Muscle layer of duodenum (tissue), 2 donors: ENCODE data around the gene TK2.

Source experiments
- H3K27ac ChIP-seq: one replicate; pipeline ENCODE4 v1.7.0; 2013; ENCODE audit warnings: mild to moderate bottlenecking, low read length
- H3K27me3 ChIP-seq: one replicate; pipeline ENCODE4 v1.7.0; 2013; ENCODE audit warnings: low read depth, mild to moderate bottlenecking, control low read depth, low read length
- H3K36me3 ChIP-seq, 2 donors: one replicate each; pipeline ENCODE4 v1.7.0; 2013; ENCODE audit warnings: low read length in 2 of 2, control low read depth in 1 of 2, mild to moderate bottlenecking in 1 of 2; ENCODE audit not compliant: insufficient read depth in 2 of 2, control insufficient read depth in 1 of 2
- H3K4me1 ChIP-seq, 2 donors: one replicate each; pipeline ENCODE4 v1.7.0; 2013; ENCODE audit warnings: low read length in 2 of 2, mild to moderate bottlenecking in 2 of 2, control low read depth in 1 of 2, moderate library complexity in 1 of 2; ENCODE audit not compliant: insufficient read depth in 2 of 2, control insufficient read depth in 1 of 2
- H3K4me3 ChIP-seq, 2 donors: one replicate each; pipeline ENCODE4 v1.7.0; 2013; ENCODE audit warnings: low read length in 2 of 2, low read depth in 1 of 2, mild to moderate bottlenecking in 1 of 2
- H3K9me3 ChIP-seq, 2 donors: one replicate each; pipeline ENCODE4 v1.7.0; 2013; ENCODE audit warnings: low read length in 2 of 2, control low read depth in 1 of 2, mild to moderate bottlenecking in 1 of 2; ENCODE audit not compliant: control insufficient read depth in 1 of 2
- donor health status: healthy.

The TK2 gene

DNA sequence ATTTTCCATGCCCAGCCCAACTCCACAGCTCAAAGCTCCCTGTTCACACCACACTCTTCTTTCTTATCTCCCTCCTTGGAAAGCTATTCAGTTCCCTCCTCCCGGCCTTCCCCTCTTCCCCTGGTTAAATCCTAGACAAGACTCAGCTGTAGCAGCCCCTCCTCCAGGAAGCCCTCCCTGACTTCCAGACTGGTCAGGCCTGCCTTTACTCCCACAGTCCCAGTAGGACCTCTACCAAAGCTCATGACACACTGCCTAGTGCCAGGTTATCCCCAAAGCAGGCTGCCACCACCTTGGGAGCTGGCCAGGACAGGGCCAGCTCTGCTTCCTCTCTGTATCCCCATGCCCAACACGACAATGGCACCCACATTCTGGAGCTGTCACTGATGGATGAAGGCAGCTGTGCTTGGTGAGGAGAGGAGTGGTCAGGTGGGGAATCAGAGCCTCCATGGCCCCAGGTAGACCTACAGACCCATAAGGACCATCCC, 72.8 kb downstream of the TK2 start:
- H3K27me3 ChIP-seq: peaks cover 4% of the 10 kb centered on the region
- H3K4me3 ChIP-seq: no peak overlapping the region
- no peak overlapping the region for H3K27ac ChIP-seq
- H3K36me3 ChIP-seq: no peaks in the 10 kb centered on the region
- no peaks in the 10 kb centered on the region for H3K4me1 ChIP-seq
- H3K9me3 ChIP-seq: no peaks in the 10 kb centered on the region

DNA sequence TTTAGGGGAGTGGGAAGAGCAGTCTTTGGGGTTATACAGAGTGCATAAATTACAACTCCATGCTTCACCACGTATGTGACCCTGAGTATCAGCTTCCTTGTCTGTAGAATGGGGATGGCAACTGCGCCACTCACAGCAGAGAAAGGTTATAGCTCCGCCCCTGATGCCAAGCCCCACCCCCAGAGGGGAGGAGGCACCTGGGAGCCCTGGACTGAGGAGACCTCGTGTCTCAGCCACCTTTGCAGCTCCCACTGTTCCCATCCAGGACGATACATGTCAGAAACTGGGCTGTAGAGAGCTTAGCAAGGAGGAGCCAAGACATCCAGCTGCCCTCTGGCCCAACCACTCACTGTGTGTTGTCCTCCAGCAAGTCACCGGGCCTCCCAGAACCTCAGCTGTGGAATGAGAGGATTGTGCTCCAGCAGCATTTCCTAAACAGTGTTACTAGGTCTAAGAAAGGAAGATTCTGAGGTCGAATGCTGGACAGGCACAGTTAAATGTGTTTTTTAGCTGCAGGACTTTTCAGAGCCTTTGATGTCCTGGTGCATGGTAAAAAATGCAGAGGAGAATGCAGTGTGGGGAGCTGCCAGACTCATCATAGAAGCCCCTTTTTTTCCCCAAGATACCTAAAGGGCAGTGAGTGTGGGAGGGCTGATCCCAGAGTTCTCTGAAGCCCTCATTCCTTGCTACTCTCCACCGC, 73.4 kb downstream of the TK2 start:
- H3K27me3 ChIP-seq: peaks cover 4% of the 10 kb centered on the region
- no peak overlapping the region for H3K27ac ChIP-seq
- no peak overlapping the region for H3K4me3 ChIP-seq
- H3K9me3 ChIP-seq: no peaks in the 10 kb centered on the region
- H3K4me1 ChIP-seq: no peaks in the 10 kb centered on the region
- H3K36me3 ChIP-seq: no peaks in the 10 kb centered on the region

DNA sequence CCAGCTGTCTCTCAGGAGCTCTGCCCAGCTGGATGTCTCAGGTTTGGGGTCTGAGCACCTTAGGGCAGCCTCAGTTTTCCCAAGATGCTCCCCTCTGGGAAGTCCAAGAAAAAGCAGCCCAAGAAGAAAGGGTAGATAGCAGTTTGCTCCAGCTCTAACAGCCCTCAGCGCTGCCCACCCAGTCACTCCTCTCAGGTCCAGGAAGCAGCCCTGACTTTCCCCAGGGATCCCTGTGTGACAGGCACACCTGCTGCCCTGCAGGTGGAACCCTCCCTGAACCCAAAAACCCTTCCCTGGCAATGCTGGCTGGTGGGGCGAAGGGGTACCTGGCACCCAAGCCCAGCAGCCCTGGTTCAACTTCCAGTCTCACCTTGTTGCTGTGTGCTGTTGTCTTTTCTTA, 74.7 kb downstream of the TK2 start:
- no peaks in the 10 kb centered on the region for H3K36me3 ChIP-seq

DNA sequence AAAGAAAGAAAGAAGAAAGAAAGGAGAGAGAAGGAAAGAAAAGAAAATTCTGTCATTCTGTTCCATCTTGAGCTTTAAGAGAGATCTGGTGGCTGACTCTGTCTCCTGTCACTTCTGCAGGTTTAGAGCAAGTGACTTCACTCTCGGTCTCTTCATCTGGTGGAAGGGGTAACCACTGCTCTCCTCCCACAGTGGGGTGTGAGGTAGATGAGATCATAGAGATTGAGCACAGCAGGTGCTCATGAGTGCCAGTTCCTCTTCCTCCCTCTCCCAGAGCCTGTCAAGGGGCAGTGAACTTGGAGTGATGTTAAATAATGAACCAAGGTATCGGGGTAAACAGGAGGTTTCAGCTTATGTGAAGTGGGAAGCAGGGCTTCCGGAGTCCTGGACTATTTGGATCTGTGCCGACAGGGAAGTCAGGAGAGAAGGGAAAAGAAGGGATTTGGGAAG, 75.1 kb downstream of the TK2 start:
- Histone ChIP-seq H3K27me3 (peaks cover 4% of the 10 kb centered on the region), H3K27ac (no peak overlapping the region), H3K4me3 (no peak overlapping the region), H3K4me1 (no peaks in the 10 kb centered on the region), H3K9me3 (no peaks in the 10 kb centered on the region), H3K36me3 (no peaks in the 10 kb centered on the region)

More for the DNA sequence above, 74.7 kb downstream of the TK2 start:
- Histone ChIP-seq H3K9me3 (no peaks in the 10 kb centered on the region), H3K4me3 (no peak overlapping the region), H3K4me1 (no peaks in the 10 kb centered on the region), H3K27me3 (peaks cover 4% of the 10 kb centered on the region), H3K27ac (no peak overlapping the region)

DNA sequence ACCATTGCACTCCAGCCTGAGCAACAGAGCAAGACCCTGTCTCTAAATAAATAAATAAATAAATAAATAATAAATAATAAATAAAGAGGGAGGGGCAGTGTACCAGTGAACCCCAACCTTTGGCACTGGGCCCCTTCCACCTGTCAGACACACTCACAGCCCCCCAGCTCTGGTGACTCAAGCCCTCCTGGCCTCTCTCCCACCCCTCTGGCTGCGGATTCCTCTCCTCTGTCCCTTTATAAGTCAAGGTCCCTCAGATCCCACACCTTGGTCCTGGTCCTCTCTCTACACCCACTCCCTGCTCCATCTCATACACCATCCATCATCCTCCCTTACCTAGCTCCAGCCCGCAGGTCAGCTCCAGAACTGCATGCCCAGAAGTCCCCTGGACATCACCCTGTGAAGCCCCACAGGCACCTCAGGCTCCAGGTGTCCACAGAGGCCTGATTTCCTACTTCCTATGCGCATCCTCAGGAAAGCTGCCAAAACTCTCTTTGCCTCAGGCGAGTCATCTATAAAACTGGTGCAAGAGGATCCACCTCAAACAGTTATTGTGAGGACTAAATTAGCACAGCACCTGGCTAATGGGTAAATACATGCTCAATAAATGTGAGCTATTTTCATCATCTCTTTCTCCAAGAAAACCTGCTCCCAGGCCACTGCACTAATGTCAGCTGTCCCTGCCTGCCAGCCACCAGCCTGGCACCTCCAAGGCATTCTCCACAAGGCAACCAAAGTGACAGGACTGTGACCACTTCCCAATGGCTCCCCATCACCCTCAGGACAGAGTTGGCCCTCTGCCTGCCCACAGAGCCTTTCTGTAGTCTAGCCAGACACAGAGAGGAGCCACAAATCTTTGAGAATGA, 76.0 kb downstream of the TK2 start:
- Histone ChIP-seq H3K27me3 (peaks cover 4% of the 10 kb centered on the region), H3K9me3 (no peaks in the 10 kb centered on the region), H3K27ac (no peak overlapping the region), H3K4me3 (no peak overlapping the region), H3K4me1 (no peaks in the 10 kb centered on the region), H3K36me3 (no peaks in the 10 kb centered on the region)

DNA sequence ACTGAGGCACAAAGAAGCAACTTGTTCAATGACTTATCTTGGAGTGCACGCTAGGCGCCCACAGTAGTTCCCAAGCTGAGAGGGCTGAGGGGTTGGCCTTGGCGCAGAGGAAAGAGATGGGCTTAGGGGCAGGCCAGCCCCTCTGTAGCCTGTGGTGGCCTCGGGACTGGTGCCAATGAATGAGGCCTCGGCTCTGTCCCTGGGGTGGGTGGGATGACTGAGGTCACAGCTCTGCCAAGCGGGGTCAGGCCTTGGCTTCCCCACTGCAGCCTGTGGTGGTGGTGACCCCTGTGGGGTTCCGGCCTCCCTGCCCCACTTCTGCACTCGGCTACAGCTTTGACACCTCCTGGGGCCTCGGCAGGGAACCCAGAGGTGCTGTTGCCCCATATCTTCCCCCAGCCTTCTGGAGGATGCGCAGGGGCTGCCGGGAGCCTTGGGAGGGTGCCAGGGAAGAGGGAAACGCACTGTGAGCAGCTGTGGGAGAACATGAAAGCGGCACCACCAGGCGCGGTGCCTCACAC, 76.8 kb downstream of the TK2 start:
- H3K9me3 ChIP-seq: no peaks in the 10 kb centered on the region
- H3K4me3 ChIP-seq: no peak overlapping the region
- H3K4me1 ChIP-seq: no peaks in the 10 kb centered on the region
- H3K27me3 ChIP-seq: peaks cover 4% of the 10 kb centered on the region
- no peak overlapping the region for H3K27ac ChIP-seq
- no peaks in the 10 kb centered on the region for H3K36me3 ChIP-seq

DNA sequence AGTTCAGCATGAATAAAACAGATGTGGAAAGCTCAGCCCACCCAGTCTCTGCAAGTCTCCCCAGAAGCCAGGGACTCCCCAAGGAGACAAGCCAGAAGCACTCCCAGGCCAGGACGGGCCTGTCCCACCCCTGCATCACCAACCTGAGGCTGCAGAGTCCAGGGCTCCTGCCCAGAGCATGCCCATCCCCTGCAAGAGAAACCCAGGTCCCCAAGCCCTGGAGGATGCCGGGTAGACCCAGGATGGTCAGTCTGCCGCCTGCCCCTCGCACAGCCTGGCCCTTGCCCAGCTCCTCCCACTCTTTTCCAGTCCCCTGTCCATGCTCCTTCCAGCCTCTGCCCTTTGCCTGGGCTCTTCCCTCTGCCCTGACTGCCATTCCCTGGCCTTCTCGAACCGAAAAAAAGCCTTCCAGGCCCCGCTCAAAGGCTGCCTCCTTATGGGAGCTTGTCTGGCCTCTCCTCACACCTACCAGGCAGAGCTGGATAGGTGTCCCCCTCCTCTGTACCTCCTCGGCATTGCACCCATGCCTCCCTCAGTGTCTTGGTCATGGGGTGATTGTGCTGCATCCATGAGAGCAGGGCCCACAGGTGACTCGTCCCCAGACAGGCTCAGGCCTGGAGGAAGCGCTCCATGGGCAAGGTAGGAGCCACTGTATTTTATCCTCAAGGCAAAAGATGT, 78.1 kb downstream of the TK2 start:
- Histone ChIP-seq H3K36me3 (no peaks in the 10 kb centered on the region), H3K4me3 (no peak overlapping the region), H3K27me3 (peaks cover 4% of the 10 kb centered on the region), H3K9me3 (no peaks in the 10 kb centered on the region), H3K27ac (no peak overlapping the region), H3K4me1 (no peaks in the 10 kb centered on the region)

DNA sequence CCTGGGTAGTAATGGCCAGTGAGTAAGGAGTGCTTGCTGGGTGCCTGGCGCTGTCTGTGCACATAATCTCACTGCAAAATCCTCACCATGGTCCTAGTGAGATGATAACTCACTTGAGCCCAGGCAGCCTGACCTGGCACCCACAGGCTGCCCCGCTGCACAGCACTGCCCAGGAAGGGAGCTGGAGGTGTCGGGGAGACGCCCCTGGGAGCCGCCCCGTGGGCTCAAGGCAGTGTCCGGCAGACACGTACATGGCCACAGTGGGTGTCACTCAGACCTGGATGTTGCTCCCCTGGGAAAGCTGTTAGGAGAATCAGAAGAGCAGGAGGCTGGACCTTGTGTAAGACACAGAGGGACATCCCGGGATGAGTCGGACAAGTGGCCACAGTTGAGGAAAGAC, 78.7 kb downstream of the TK2 start:
- H3K36me3 ChIP-seq: no peaks in the 10 kb centered on the region
- no peak overlapping the region for H3K27ac ChIP-seq
- no peaks in the 10 kb centered on the region for H3K27me3 ChIP-seq
- no peaks in the 10 kb centered on the region for H3K9me3 ChIP-seq
- no peaks in the 10 kb centered on the region for H3K4me1 ChIP-seq
- no peak overlapping the region for H3K4me3 ChIP-seq

DNA sequence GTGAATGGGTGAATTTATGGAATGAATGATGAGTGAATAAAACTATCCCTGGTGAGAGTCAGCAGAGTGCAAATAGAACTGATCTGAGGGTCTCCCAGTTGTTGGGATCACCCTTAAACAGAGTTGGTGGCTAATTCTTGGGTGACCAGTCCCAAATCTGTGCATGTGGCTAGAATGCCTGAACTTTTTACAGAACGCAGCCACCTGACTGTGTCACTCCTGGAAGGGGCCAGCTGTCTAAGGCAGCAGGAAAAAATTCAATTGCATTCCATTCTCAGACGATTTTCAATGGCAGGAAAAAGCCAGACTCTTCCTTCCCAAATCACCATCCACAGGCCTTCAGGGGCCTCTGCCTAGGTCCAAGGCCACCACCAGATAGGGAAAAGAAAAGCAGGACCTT, 79.4 kb downstream of the TK2 start:
- Histone ChIP-seq H3K27me3 (no peaks in the 10 kb centered on the region), H3K4me3 (no peak overlapping the region), H3K36me3 (no peaks in the 10 kb centered on the region), H3K27ac (no peak overlapping the region), H3K9me3 (peaks cover 0 to 3% of the 10 kb centered on the region in 2 donors), H3K4me1 (no peaks in the 10 kb centered on the region)

DNA sequence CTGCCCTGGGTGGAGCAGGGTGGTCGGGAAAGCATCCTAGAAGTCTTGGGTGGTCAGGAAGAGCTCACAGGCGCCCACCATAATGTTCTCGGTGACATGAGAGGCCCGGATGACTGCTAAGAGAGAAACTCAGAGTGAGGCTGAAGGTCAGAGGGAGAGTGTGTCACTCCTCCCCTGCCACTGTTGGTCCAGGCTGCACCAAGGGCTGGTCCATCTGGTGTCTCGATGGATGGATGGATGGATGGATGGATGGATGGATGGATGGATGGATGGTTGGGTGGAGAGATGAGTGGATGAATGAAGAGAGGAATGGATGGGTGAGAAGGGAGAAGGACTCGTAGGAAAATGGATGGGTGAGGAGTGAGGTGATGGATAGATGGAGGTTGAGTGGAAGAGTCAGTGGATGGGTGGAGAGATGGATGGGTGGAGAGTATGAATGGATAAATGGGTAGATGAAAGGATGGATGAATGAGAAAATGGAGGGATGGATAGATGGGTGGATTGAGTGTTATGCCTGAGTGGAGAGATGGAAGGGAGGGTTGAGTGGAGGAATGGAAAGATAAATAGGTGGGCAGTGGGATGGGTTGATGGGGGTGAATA, 79.9 kb downstream of the TK2 start:
- H3K9me3 ChIP-seq: peaks cover 0 to 3% of the 10 kb centered on the region in 2 donors
- no peaks in the 10 kb centered on the region for H3K4me1 ChIP-seq
- H3K27me3 ChIP-seq: no peaks in the 10 kb centered on the region
- H3K36me3 ChIP-seq: no peaks in the 10 kb centered on the region
- no peak overlapping the region for H3K4me3 ChIP-seq
- H3K27ac ChIP-seq: no peak overlapping the region
